ENCODE data around the gene COQ10A. TPM values are rescaled to one million over a fixed set of nuclear protein-coding genes. Genes with fewer than 3 reads are reported as not detected.

The COQ10A gene
- total RNA-seq, 2 donors from 2014 or later, result 20.5 to 23.2 TPM

GRCh38 chr12:56231184-56231582 lies 35.6 kb upstream of the COQ10A start:
- no peak overlapping the region for H3K27ac Mint-ChIP-seq

GRCh38 chr12:56234746-56235436 lies 31.9 kb upstream of the COQ10A start:
- H3K27ac ChIP-seq (ENCODE audit: low read depth, low read length), result no peak overlapping the region
- TF ChIP-seq, protein P1, sequence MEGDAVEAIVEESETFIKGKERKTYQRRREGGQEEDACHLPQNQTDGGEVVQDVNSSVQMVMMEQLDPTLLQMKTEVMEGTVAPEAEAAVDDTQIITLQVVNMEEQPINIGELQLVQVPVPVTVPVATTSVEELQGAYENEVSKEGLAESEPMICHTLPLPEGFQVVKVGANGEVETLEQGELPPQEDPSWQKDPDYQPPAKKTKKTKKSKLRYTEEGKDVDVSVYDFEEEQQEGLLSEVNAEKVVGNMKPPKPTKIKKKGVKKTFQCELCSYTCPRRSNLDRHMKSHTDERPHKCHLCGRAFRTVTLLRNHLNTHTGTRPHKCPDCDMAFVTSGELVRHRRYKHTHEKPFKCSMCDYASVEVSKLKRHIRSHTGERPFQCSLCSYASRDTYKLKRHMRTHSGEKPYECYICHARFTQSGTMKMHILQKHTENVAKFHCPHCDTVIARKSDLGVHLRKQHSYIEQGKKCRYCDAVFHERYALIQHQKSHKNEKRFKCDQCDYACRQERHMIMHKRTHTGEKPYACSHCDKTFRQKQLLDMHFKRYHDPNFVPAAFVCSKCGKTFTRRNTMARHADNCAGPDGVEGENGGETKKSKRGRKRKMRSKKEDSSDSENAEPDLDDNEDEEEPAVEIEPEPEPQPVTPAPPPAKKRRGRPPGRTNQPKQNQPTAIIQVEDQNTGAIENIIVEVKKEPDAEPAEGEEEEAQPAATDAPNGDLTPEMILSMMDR (conservative IDR thresholded peaks at IDR 0.05), result no peak
- DNase-seq, result no peak

More at GRCh38 chr12:56231184-56231582, 35.6 kb upstream of the COQ10A start:
- Mint-ChIP-seq H3K36me3 (ENCODE audit: low read depth) (peaks cover 3% of the 10 kb centered on the region), H3K4me1 (no peaks in the 10 kb centered on the region), H3K9me3 (no peaks in the 10 kb centered on the region), H3K4me3 (no peak overlapping the region), H3K27me3 (ENCODE audit: insufficient read depth) (peaks cover 8% of the 10 kb centered on the region)
- Histone ChIP-seq H3K27ac (ENCODE audit: low read depth, low read length) (no peak overlapping the region), H3K27me3 (ENCODE audit: control insufficient read depth, insufficient read depth, low read length, poor library complexity, severe bottlenecking) (no peaks in the 10 kb centered on the region), H3K9ac (ENCODE audit: extremely low read depth, low read length, poor library complexity, severe bottlenecking) (no peak overlapping the region), H3K9me3 (ENCODE audit: control insufficient read depth, low read length) (no peaks in the 10 kb centered on the region), H3K36me3 (ENCODE audit: control insufficient read depth, insufficient read depth, low read length) (peaks cover 3% of the 10 kb centered on the region), H3K4me3 (ENCODE audit: low read length) (no peak overlapping the region), H3K4me1 (ENCODE audit: control insufficient read depth, insufficient read depth, low read length) (no peaks in the 10 kb centered on the region)
- 93 to 94% methylated on average over 9 to 11 of the region's 11 CpGs for WGBS, 2 experiments (ENCODE audit: insufficient coverage in 1 of 2, insufficient read length in 1 of 2)
- no peak for DNase-seq
- TF ChIP-seq, protein P1 (conservative IDR thresholded peaks at IDR 0.05), result no peak

DNA sequence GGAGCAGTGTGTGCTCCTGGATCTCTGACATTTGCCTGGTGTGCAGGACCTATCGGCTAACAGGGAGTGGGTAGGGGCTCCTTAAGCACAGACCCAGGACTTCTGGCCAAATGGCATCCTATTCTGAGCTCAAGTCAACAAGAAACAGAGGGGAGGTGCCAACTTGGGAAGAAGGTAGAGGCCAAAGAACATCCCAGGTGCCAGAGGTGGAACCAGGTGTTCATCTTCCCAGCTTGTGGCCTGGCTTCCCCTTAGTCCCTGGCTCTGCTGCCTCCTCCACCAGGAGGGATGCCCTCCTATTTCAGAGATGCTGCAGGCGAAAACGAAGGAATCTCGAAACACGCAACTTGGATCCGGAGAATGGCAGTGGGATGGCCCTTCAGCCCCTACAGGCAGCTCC lies 30.7 kb upstream of the COQ10A start:
- Mint-ChIP-seq H3K27me3 (ENCODE audit: insufficient read depth) (peaks cover 8% of the 10 kb centered on the region), H3K27ac (no peak overlapping the region), H3K4me3 (no peak overlapping the region), H3K36me3 (ENCODE audit: low read depth) (peaks cover 19% of the 10 kb centered on the region), H3K9me3 (no peaks in the 10 kb centered on the region), H3K4me1 (no peaks in the 10 kb centered on the region)
- Histone ChIP-seq H3K36me3 (ENCODE audit: control insufficient read depth, insufficient read depth, low read length) (peaks cover 11% of the 10 kb centered on the region), H3K9ac (ENCODE audit: extremely low read depth, low read length, poor library complexity, severe bottlenecking) (no peak overlapping the region), H3K27me3 (ENCODE audit: control insufficient read depth, insufficient read depth, low read length, poor library complexity, severe bottlenecking) (no peaks in the 10 kb centered on the region), H3K27ac (ENCODE audit: low read depth, low read length) (no peak overlapping the region), H3K4me1 (ENCODE audit: control insufficient read depth, insufficient read depth, low read length) (no peaks in the 10 kb centered on the region), H3K4me3 (ENCODE audit: low read length) (no peak overlapping the region), H3K9me3 (ENCODE audit: control insufficient read depth, low read length) (no peaks in the 10 kb centered on the region)
- DNase-seq, result no peak
- 86 to 97% methylated on average over 6 of the region's 6 CpGs for WGBS, 2 experiments (ENCODE audit: insufficient coverage in 1 of 2, insufficient read length in 1 of 2)
- TF ChIP-seq, protein P1 (conservative IDR thresholded peaks at IDR 0.05), result no peak

More at GRCh38 chr12:56234746-56235436, 31.9 kb upstream of the COQ10A start:
- Histone ChIP-seq H3K36me3 (ENCODE audit: control insufficient read depth, insufficient read depth, low read length) (peaks cover 6% of the 10 kb centered on the region), H3K4me3 (ENCODE audit: low read length) (no peak overlapping the region), H3K9me3 (ENCODE audit: control insufficient read depth, low read length) (no peaks in the 10 kb centered on the region), H3K4me1 (ENCODE audit: control insufficient read depth, insufficient read depth, low read length) (no peaks in the 10 kb centered on the region), H3K9ac (ENCODE audit: extremely low read depth, low read length, poor library complexity, severe bottlenecking) (no peak overlapping the region), H3K27me3 (ENCODE audit: control insufficient read depth, insufficient read depth, low read length, poor library complexity, severe bottlenecking) (no peaks in the 10 kb centered on the region)
- Mint-ChIP-seq H3K9me3 (no peaks in the 10 kb centered on the region), H3K27ac (no peak overlapping the region), H3K4me1 (no peaks in the 10 kb centered on the region), H3K36me3 (ENCODE audit: low read depth) (peaks cover 9% of the 10 kb centered on the region), H3K4me3 (no peak overlapping the region), H3K27me3 (ENCODE audit: insufficient read depth) (peaks cover 8% of the 10 kb centered on the region)
- WGBS, 2 experiments (ENCODE audit: insufficient coverage in 1 of 2, insufficient read length in 1 of 2), result 88 to 91% methylated on average over 9 to 16 of the region's 16 CpGs
